Activated B cell treated with CpG ODN at 0.5 μM for 24 hours (primary cell): ENCODE results near the gene SPSB1. TPM values are rescaled to one million over a fixed set of nuclear protein-coding genes. Genes with fewer than 3 reads are reported as not detected.

Experiments
- ATAC-seq: fragments of 200-7000 bp; cut with Tn5 transposase; one replicate; pipeline ENCODE4 v1.10.0; 2021; ENCODE audit warnings: low read depth, mild to moderate bottlenecking, moderate library complexity
- CTCF ChIA-PET: fragments of 350-600 bp; sonication (Branson Sonifier 250); formaldehyde crosslinking; loops from one replicate; lab custom pipeline; 2021; ENCODE audit warnings: antibody characterized with exemption; lab: Charles Lee
- POLR2A ChIA-PET: fragments of 350-600 bp; sonication (Branson Sonifier 250); formaldehyde crosslinking; loops from one replicate; lab custom pipeline; 2021; ENCODE audit warnings: antibody characterized with exemption; lab: Charles Lee
- DNase-seq: peaks from one replicate; pipeline ENCODE4 v3.0.0; 2022
- H3K27ac Mint-ChIP-seq: one replicate; pipeline ENCODE4 v1.8.0; 2020; ENCODE audit warnings: mixed read lengths
- H3K27me3 Mint-ChIP-seq: one replicate; pipeline ENCODE4 v1.8.0; 2021; ENCODE audit warnings: mixed read lengths
- H3K36me3 Mint-ChIP-seq: one replicate; pipeline ENCODE4 v1.8.0; 2021; ENCODE audit warnings: low read depth, mixed read lengths
- H3K4me1 Mint-ChIP-seq: one replicate; pipeline ENCODE4 v1.8.0; 2021; ENCODE audit warnings: mixed read lengths
- H3K4me3 Mint-ChIP-seq: one replicate; pipeline ENCODE4 v1.8.0; 2020; ENCODE audit warnings: mild to moderate bottlenecking, mixed read lengths
- H3K9me3 Mint-ChIP-seq: one replicate; pipeline ENCODE4 v1.8.0; 2020; ENCODE audit warnings: mixed read lengths
- CTCF ChIP-seq: fragments of 200-600 bp; IDR thresholded peaks from one replicate; pipeline ENCODE4 v1.8.0; 2022; ENCODE audit warnings: antibody characterized with exemption, mild to moderate bottlenecking
- intact Hi-C: fragments of 100-400 bp; cut with micrococcal nuclease; formaldehyde crosslinking; loops from one replicate; pipeline ENCODE4 v1.15.1; 2024
- total RNA-seq: library from RNA; stranded (reverse); gene quantifications from 2 replicates; pipeline ENCODE4 v1.2.3, GENCODE V29; 2022

SPSB1 gene
- total RNA-seq, 1 donor from 2014 or later: 6.1 TPM

- TF ChIP-seq CTCF: peak; percentile 96
- ChIA-PET POLR2A (interaction anchor here (0.6 to 2.6 kb wide), 13 partner anchors 54 to 654 kb away, joined by 3 to 16 read pairs (median 4); partner anchors contain the start of gene H6PD), CTCF (interaction anchor here (0.6 to 6.0 kb wide), 29 partner anchors 9 to 768 kb away, joined by 3 to 200 read pairs (median 4); no protein-coding TSS in a partner anchor)
- DNase-seq (peak; percentile 63), ATAC-seq (peak; percentile 19)
- Mint-ChIP-seq H3K27ac (no peak overlapping the region), H3K4me3 (no peak overlapping the region), H3K36me3 (no peaks in the 10 kb centered on the region), H3K27me3 (no peaks in the 10 kb centered on the region), H3K4me1 (peaks cover 4% of the 10 kb centered on the region), H3K9me3 (peaks cover 6% of the 10 kb centered on the region)
- intact Hi-C loops: loop anchor here (1.0 to 10.0 kb wide), 5 partner anchors 22 to 576 kb away; no protein-coding TSS in a partner anchor
These were observed 3.6 kb upstream of the SPSB1 start for GRCh38 chr1:9289090-9289534.

- POLR2A ChIA-PET: interaction anchor here (0.5 to 2.6 kb wide), 15 partner anchors 55 to 921 kb away, joined by 3 to 16 read pairs (median 5); partner anchors contain the start of gene H6PD
- H3K4me3 Mint-ChIP-seq: no peak overlapping the region
- no peaks in the 10 kb centered on the region for H3K36me3 Mint-ChIP-seq
- intact Hi-C loops: loop anchor here (1.0 to 10.0 kb wide), 5 partner anchors 23 to 575 kb away; no protein-coding TSS in a partner anchor
- ATAC-seq (no peak), DNase-seq (no peak)
- peaks cover 6% of the 10 kb centered on the region for H3K9me3 Mint-ChIP-seq
- H3K27ac Mint-ChIP-seq: no peak overlapping the region
- peaks cover 2% of the 10 kb centered on the region for H3K4me1 Mint-ChIP-seq
- no peaks in the 10 kb centered on the region for H3K27me3 Mint-ChIP-seq
- TF ChIP-seq CTCF: no peak
- CTCF ChIA-PET: interaction anchor here (0.8 to 6.0 kb wide), 28 partner anchors 9 to 264 kb away, joined by 3 to 200 read pairs (median 4); partner anchors contain the start of gene H6PD
These were observed 2.8 kb upstream of the SPSB1 start for GRCh38 chr1:9289711-9290485.

- ChIA-PET POLR2A (interaction anchor here (0.5 to 1.3 kb wide), 5 partner anchors 126 to 1880 kb away, joined by 3 to 4 read pairs (median 3); no protein-coding TSS in a partner anchor), CTCF (interaction anchor here (0.6 to 6.0 kb wide), 3 partner anchors 135 to 199 kb away, joined by 3 to 200 read pairs (median 8); no protein-coding TSS in a partner anchor)
- Mint-ChIP-seq H3K27me3 (no peaks in the 10 kb centered on the region), H3K4me1 (peaks cover 6% of the 10 kb centered on the region), H3K9me3 (peaks cover 6% of the 10 kb centered on the region), H3K36me3 (no peaks in the 10 kb centered on the region), H3K27ac (no peak overlapping the region), H3K4me3 (peak overlapping the region; percentile 67)
- intact Hi-C loops: loop anchor here (1.0 to 2.0 kb wide), 3 partner anchors 71 to 134 kb away; no protein-coding TSS in a partner anchor
- no peak for DNase-seq
- TF ChIP-seq CTCF: no peak
- no peak for ATAC-seq
These were observed 757 bp upstream of the SPSB1 start for GRCh38 chr1:9291914-9292360.

- peaks cover 6% of the 10 kb centered on the region for H3K4me1 Mint-ChIP-seq
- peaks cover 3% of the 10 kb centered on the region for H3K9me3 Mint-ChIP-seq
- no peak overlapping the region for H3K4me3 Mint-ChIP-seq
- DNase-seq (no peak), ATAC-seq (no peak)
- no peak for TF ChIP-seq CTCF
- H3K27me3 Mint-ChIP-seq: no peaks in the 10 kb centered on the region
- ChIA-PET CTCF (no interaction called here), POLR2A (no interaction called here)
- no peak overlapping the region for H3K27ac Mint-ChIP-seq
- intact Hi-C loops: loop anchor here (2.0 kb wide), 2 partner anchors 70 to 120 kb away; no protein-coding TSS in a partner anchor
- H3K36me3 Mint-ChIP-seq: no peaks in the 10 kb centered on the region
These were observed 493 bp downstream of the SPSB1 start for GRCh38 chr1:9293241-9293532.
